ENCODE measurements around the gene TNC. TPM values are rescaled to one million over a fixed set of nuclear protein-coding genes. Genes with fewer than 3 reads are reported as not detected.
"Not testable (repeated sequence)": the region's sequence is repeated elsewhere in the genome, so short reads cannot be mapped to it uniquely, and the experiment has no call there.

TNC gene
- polyA plus RNA-seq, 12 donors = 32.4 to 97.6 (median 59.6) TPM; not detected in 1

DNA sequence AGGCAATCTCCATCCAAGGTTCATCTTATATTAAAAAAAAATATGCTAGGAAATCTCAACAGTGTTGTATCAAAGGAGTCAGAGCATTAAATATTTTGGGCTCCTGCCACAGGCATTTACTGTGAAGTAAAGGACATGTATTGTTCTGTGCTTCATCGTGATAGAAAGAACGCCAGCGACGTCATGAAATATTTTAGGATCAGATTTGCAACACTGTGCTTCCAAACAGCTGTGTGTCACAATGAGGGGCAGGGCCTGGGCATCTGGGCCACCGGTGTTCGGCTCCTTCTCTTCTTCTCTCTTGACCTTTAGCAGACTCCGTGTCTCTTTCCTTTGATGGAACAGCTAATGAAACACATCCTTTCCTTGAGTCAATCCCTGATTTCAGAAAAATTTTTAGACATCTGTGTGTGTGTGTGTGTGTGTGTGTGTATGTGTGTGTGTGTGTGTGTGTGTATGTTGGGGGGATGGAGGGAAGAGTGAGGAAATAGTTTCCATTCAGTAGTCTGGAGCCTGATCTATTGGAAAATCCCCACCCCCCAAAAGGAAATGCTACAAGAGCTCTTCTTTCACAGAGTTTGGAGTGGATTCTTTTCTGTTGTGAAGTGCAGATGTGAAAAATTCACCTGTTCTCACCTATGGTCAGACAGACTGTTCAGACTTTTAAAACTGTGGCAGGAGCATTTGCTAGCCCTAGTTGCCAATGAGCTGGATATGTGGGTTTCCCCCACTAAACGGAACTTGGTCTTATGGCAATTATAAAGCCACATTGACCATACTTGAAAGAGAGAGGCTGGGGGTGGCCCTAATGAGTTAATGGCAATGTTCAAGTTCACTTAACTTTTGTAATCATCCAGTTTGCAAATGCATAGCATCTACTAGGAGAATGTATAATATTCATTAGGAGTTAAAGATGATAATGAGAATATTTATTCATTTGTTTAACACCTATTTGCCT, 18.1 kb upstream of the TNC start:
- peak; percentile 71 for DNase-seq

DNA sequence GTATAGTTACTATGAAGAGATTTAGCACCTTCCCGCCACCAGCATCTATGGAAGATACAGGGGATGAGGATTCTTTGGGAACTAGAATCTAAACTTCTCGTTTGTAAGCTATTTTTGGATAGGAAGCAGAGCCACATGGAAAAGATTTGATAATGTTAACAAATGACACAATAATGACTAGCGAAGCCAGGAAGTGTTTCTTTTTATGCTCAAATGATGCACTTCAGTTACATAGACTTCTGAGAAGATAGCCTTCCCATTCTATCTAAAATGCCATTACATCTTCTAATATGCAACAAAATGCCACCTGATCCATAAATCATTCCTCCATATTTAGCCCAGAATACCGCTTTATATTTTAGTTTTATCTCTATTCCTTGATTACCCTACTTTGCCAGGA, 17.0 kb upstream of the TNC start:
- peak; percentile 60 for DNase-seq

DNA sequence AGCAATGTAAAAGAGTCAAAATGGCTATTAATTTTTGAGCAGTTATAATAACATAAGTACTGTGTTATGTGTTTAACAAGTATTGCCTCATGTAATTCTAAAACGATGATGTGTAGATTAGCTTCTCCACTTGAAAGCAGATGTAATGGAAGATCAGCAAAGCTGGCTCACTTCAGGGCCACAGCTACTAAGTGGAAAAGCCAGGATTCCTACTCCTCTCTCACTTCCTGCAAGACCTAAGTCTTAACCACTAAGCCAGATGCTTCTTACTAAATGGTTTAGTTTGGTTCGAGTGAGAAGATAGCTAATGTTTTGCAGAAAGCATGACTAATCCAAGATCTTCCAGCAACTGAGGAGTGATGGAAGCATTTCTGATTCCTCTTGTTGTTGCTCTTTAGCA, 15.7 kb upstream of the TNC start:
- DNase-seq = no peak

DNA sequence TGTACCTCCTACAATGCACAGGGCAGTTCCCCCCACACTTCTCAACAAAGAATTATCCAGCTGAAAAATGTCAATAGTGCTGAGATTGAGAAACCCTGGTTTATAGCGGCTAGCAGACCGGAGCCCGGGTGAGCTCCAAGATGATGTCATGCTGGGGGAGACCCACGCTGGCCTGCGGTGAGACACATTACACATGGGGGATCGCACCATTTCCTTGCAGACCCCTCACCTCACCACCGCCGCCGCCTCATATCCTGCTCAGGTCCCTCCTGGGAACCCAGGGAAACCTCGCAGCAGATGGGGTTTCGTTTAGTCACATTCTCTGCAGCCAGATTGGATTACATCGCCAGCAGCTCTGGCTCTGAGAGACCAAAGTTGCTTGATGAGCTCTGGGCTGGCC, 14.7 kb upstream of the TNC start:
- DNase-seq = no peak

DNA sequence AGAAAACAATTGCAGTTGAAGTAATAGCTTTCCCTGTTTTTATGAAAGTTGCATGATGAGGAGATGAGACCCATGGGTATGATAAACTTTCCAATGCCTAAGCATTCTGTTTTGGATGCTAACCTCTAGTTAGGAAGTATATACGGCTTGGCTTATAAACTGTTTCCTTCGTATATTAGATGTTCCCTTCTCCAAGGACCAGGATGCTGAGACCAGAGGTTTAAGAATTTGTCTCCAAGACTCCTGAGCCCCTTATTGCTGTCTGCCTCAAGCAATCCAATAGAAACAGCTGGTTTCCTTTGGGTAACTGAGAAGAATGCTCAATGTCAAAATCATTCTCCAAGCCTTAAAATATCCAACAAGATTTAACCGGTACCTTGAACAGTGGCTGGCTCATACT, 12.2 kb upstream of the TNC start:
- DNase-seq = no peak

DNA sequence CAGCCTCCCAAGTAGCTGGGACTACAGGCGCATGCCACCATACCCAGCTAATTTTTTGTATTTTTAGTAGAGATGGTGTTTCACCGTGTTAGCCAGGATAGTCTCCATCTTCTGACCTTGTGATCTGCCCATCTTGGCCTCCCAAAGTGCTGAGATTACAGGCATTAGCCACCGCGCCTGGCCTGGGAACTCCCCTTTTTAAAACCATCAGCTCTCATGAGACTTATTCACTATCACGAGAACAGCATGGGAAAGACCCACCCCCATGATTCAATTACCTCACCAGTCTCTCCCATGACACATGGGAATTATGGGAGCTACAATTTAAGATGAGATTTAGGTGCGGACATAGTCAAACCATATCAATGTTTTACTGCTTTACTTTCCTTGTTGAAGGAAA, 10.8 kb upstream of the TNC start:
- not testable (repeated sequence) for DNase-seq

DNA sequence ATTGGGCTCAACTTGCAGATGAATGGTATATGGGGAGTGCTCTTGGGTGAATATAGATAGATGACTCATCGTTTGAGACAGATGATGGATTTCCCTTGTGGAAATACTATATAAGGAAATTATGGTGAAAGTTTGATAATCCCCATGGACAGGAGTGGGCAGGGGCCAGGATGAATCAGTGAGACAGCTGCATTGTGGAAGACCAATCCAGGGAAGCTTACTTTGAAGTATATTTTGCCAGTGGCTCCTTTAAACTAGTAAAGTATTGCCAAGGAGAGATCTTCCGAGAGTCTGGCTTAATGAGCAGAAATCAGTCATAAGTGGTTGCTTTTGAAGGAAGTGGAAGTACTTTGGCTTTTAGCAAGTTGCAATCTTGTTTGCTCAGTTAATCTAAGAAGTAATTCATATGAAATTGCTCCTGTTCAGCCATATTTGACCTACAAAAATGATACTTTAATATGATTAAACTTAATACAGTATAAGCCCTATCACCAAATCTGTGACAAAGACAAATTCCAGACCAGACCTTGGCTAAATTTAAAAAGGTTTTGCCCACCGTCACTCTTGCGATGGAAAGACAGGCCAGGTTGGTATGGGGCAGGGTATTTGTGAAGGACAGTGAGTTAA, 9.3 kb upstream of the TNC start:
- no peak for DNase-seq

DNA sequence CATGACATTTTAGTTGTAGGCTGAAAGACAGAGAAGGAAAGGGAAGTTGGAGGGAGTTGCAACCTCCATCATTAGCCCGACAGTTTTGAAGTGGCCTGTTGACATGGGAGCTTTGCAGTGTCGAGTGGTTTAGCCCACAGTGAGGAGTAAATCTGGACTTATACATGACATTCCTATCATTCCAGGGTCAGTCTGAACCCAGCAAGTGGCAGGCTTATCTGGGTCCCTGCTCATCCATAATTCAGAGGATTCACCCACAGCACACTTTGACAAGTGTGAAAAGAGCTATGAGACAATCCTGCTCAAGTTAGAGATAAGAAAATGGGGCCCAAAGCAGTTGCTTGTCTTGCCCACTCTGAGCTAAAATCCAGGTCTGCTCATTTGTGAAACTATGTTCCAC, 8.4 kb upstream of the TNC start:
- DNase-seq = no peak

DNA sequence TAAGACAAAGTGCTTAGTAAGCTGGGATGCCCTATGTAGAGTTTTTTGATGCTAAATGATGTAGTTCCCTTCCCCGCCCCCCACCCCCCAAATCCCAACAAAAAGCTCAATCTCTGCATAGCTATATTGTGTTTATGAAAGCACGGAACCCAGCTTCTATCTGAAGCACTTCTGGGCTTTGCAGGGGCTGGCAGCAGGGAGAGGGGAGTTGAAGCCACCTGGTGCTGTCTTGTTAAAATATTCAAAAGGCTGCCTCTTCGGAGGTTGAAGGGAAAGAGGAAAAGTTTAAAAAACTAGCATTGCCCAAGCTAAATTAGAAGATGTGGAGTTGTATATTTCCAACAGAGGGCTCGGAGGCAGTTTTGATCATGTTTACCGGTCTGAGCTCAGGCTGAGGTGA, 5.0 kb upstream of the TNC start:
- no peak for DNase-seq

DNA sequence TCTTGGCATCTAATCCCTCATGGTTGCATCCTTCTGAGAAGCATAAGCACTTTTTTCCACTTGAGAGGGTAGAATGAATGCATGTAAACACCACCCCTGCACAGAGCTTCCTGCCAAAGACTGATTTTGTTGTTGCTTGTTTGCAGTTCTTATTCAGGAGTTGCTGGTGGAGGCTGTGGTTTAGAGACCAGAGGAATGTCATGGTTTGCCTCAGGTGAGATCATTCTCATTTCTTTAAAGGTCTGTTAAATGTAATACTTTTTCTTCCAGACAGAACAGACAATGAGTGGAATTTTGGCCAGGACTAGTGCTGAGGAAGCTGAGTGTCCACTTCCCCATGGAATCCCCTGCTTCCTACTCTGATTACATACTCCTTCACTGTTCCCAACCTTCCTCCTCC, 3.2 kb upstream of the TNC start:
- no peak for DNase-seq

DNA sequence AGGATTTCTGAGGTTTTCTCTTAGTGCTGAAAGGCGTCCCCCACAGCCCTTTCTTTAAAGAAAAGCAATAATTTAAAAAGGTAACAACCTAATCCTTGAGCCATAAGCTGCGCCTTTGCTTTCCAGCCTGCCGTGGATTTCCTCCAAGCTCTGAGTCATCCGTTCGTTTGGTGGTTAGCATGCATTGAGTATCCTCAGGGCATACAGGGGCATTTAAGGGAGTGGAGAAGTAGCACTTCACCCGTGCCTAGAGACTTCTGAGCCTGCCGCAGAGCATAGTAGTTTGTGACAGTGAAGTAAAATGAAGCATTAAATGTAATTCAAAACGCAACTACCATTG, 892 bp upstream of the TNC start:
- peak; percentile 81 for DNase-seq

DNA sequence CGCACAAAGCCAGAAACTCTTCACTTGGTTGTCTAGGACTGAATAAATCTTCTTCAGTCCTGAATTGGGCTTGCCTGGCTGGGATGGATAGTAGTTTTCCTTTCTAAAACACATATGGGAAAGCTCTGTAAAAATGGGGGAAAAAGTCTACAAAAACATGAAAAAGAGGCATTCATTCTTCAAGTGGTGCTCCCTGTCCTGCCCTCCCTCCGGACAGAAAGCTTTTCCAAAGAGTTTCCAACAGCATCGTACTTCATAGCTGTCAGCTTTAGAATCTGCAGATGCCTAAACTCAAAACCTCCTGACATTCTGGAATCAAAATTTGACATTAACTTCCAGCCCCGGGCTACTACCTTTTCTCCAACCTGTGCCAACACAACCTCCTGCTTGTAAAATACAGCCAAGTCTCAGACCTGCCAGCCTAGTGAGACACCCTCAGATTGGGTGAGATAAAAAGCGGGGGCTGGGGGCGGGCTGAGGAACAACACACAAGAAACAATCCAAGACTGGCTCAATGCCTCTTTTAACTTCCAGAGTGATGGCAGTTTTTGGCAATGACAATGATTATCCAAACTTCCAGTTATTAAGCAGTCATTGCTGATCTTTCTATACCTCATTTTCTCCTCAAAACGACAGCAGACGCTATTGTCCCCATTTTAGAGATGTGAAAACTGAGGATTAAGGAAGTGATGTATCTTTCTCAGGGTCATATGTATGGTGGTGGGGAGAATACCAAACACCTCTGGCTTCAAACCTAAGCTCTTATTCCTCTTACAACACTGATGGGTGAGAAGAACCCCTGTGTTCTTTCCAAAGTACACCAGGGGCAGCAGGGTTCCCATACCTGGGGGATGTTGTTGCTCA, 1.3 kb downstream of the TNC start:
- DNase-seq = no peak

DNA sequence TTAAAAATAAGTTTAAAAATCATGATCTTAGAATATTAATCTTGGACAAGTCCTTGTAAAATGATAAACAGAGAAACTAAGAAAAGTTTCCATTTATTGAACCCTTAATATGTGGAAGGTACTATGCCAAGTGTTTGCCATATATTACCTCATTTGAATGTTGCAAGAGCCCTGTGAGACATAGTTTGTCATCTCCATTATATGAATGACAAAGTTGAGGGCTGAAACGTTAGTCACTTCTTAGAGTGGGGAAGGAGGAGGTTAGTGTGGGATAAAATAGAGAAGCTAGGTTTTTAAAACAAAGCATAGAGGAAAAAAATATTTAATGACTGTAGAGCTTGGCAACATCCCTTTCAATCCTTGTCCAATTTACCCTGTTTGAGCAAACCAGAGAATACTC, 2.0 kb downstream of the TNC start:
- no peak for DNase-seq

DNA sequence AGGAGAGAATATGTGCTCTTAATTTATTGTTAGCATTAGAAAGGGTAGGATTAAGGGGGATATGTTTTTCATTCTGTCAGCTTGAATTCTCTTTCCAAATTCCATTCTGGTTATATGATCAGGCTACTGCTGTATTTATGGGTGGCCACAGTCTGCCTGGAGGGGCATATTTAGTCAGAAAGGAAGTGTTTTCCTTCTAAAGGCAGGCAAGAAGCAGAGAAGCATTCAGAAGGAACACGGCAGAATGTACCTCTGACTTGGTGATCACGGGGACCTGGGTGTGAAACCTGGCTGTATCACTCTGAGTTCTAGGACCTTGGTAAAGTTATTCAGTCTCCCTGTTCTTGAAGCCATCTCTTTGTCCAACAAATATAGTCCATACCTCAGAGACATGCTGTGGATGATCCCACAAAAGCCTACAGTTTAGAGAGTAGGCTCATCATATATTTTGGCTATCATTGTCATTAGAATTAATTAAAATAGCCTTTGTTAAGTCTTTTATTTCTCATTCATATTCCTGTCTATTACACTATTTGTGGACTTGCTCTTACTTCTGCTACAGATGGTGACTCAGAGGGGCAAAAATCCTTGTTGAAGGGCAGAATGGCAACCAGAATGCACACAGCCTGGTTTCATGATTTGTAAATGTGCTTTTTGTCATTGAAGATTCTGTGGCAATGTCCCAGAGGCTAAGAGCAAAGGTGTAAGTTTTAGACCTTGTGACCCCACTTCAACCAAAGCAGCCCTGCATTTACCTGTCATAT, 2.7 kb downstream of the TNC start:
- DNase-seq = no peak

DNA sequence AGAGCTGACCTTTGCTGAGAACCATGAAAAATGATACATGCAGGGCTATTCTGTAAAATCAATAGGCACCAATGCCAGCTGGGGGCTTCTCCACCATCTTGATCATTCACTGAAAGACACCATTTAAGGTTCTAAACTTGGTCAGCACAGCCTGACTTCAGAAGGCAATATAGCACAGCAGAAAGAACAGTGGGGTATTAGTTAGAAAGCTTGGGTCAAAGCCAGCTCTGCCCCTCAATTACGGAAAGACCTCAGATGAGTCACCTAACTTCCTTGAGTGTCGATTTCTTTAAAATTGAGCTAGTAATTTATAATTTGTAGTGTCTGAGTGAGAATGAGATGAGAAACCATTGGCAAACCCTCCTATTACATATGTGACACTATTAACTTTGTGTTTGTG, 3.4 kb downstream of the TNC start:
- no peak for DNase-seq

DNA sequence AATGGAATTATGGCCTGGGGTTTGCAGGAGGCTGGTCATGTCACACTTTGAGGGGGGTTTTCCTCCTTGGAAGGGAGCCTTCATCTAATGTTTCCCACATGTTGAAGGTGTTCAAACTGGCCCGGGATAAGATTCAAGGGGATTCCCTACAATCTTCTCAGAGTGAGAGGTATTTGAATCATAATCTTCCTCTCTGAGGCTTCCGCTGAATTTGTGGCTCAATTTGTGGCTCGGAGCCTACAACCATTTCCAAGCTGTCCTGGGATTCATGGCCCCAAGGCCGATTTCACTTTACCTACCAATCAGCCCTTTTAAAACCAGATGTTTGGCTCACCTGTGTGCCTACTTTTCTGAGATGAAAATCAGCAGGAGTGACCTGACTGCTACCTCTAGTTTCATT, 3.9 kb downstream of the TNC start:
- no peak for DNase-seq

DNA sequence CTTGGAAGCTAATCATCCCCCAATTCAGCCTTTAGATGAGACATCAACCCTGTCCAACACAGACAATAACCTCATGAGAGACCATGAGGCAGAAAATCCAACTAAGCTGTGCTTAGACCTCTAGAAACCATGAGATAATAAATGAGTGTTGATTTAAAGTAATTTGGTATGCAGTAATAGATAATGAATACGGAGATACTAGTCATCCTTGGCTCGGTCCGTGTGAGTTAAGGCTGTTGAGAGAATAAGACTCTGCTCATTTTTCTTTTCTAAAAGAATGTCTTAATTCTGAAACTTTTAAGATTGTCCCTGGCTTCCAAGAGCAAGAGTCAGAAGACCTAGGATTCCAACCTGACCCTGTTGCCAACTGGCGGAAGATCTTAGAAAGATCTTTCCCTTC, 6.1 kb downstream of the TNC start:
- no peak for DNase-seq

DNA sequence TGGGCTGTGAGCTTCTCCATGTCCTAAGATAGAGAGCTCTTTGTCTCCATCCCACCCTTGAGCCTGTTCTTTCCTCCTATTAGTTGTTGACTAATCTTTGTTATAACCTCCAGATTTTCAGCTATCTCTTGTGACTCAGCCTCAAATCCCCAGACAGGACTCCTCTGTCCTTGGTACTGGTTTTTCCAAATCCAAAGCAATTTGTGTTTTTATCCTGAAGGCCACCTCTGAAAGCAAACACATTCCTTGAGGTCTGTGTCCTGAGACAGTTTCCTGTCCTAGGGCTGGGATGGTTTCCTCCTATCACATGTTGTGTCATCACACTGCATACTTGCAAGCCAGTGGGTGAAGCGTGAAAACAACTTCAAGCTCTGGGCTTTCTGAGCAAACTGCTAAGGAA, 8.5 kb downstream of the TNC start:
- no peak for DNase-seq

DNA sequence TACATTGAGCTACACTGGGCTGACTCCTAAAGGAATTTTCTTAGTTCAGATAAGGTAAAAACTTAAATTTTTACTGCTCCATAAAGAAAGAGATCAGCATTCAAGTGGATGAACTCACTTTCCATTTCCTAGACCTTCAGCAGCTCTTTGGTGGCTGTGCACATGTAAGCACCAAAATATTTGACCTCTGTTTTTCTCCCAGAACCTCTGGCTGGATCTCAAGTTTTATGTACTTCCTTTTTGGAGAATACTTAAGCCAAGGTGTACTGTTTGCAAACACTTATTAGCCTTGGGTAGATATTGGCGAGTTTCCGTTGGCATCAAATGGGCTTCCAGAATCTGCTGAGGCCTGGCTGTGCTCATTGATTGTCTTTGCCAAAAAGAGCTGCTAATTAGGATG, 10.3 kb downstream of the TNC start:
- DNase-seq = no peak

DNA sequence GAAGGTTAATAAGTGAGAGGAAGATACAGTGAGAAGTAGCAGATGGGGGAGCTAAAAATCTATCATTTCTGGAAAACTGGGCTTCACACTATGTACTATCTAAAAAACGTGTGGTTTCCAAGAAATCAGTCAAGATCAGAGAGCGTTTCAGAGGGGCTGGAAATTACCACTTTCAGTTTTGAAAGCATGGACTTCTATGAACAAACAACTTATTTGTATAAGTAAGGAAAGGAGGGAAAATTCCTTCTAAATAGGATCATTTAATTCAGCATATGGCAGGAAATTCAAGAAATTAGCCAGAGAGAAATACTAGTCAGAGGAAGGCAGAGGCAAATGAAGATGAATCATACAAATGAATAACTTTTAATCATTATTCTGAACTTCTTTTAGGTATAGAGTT, 11.3 kb downstream of the TNC start:
- DNase-seq = no peak

DNA sequence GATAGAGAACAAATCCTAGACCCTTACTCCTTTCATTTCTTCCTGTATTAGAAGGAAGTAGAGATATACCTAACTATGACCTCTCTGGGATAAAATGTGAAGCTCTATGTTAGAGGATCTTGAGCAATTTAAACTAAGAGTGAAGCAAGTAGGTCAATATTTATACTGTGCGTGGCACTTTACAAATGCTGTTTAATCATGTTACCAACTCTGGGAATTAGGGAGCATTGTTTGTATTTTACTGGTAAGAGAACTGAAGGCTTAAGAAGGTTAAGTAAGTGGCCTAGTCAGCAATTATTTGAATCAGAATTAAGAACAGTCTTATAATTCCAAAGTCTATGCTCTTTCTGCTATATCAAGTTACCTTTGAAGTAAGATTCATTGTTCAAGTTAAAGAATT, 12.0 kb downstream of the TNC start:
- DNase-seq = no peak

DNA sequence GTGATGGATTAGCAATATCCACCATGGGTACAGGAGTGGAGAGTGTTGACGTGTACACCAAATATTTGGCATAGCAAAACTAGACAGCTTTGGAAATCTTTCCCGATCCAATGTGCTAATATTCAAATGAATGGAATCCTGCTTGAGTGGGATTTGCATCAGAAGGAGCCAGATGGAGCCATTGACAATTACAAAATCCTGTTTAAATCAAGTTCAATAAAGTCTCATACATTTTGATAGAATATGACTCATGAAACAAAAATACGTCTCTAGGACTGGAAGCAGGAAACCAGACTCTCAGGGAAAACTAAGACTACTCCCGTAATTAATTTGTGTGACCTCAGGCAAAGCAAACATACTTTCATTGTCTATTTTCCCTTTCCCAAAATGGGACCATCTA, 13.0 kb downstream of the TNC start:
- DNase-seq = no peak
